COR-L47 (cell line): ENCODE results near the gene BIRC3.

ENCODE experiments used
- DNase-seq: peaks from one replicate; lab custom pipeline; 2025; lab: John Stamatoyannopoulos, UW

The BIRC3 gene

DNA sequence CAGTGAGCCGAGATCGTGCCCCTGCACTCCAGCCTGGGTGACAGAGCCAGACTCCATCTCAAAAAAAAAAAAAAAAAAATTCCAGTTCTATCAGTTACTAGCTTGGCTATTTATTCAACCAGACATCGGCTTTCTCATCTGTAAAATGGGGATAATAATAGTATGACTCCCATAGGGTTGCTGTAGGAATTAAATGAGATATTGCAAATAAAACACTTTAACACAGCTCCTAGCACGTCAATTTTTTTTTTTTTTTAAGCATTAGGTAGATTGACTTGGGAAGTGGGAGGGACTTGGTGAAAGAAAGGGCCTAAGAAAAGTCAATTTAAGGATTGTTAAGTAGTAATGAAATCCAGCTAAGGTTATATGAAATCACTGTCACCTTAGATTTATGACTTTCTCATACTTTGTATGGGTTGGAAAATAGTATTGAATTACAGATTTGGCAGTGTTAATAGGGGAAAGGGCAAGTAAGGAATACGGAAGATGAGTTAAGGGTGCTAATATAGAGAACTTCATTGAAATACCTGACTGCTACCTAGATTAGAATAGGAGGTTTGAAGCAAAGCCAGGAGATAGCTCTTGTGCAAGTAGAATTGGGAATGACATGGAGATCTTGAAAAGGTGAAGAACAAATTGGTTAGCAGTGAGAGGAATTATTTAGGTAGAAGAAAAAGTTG lies 58.6 kb downstream of the BIRC3 start:
- DNase-seq: no peak

DNA sequence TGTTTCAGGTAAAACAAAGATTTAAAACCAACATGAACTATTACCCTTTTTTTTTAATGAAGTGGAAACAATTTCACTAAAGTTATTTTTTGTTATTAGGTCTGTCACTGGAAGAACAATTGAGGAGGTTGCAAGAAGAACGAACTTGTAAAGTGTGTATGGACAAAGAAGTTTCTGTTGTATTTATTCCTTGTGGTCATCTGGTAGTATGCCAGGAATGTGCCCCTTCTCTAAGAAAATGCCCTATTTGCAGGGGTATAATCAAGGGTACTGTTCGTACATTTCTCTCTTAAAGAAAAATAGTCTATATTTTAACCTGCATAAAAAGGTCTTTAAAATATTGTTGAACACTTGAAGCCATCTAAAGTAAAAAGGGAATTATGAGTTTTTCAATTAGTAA lies 60.6 kb downstream of the BIRC3 start:
- DNase-seq: no peak

DNA sequence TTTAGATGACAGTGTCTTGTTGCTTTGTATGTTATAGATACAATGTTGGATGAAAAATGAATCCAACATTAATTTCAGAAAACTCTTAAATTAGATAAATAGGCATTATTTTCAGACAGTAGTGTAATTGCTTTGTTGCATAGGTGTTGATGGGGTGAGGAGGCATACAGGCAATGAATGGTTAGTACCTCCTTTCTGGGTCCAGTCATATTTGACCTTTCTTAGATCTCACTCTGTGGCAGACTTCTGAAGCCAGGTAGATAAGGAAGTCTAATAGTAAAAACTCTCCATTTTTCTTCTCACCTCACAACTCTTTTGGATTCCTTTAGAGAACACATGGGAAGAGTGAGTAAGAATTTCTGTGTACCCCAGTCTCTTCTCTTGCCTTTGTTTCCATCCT lies 61.5 kb downstream of the BIRC3 start:
- no peak for DNase-seq

DNA sequence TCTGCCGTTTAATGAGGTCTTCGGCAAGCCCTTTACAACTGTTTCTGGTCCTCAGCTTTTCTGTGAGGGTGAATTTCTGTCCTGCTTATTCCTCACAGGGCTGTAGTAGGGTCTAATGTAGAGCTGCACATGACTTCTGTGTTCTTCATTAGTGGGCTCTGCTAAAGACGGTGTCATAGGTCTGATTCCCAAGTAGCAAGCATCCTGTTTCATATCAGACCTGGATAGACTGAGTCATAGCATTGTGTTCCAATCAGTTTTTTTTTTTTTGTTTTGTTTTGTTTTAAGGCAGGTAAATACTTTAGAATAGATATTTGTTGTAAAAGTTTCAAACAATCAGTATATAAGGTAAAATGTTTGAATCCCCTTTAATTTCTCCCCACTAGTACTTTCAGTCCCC lies 65.1 kb downstream of the BIRC3 start:
- DNase-seq: no peak

DNA sequence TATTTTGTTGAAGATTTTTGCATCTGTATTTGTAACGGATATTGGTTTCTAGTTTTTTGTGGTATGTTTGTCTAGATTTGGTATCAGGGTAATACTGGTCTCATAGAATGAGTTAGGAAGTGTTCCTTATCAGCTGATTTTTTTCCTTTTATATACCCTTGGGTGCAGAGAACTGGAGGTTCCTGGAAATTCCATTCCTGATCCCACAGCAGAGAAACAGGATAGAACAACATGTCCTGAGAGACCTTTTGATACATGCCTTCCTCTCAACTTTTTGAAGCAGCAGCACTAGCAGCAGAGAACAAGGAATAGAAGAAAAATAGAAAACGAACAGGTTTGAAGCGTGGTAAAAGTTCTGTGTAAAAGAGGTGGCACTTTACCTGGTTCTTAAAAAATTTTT lies 66.6 kb downstream of the BIRC3 start:
- DNase-seq: no peak

DNA sequence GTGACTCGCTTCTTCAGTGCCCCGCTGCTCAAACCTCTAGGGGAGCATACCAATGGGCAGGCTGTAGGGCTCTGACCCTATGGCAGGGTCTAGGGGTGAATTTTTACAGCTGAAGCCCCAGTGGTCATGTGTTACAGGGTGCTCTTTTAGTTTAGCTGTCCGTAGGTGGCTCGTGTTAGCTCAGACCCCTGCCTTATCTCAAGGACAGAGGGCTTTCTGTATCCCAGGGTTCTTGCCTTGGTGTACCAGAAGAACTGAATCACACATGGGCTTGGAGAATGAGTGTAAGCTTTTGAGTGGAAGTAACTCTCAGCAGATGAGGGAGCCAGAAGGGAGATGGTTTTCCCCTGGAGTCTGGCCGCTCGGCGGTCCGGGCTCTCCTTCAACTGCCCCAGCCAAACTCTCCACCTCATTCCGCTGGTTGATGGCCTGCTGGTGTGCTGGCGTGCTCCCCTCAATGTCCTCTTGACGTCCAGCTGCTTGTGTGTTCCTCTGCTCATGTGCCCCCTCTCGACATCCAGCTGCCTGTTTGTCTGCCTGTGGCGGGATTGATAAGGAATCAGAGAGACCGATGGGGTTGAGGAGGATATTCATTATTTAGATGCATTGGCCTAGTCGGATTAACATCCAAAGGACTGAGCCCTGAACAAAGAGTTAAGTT lies 67.3 kb downstream of the BIRC3 start:
- DNase-seq: no peak

DNA sequence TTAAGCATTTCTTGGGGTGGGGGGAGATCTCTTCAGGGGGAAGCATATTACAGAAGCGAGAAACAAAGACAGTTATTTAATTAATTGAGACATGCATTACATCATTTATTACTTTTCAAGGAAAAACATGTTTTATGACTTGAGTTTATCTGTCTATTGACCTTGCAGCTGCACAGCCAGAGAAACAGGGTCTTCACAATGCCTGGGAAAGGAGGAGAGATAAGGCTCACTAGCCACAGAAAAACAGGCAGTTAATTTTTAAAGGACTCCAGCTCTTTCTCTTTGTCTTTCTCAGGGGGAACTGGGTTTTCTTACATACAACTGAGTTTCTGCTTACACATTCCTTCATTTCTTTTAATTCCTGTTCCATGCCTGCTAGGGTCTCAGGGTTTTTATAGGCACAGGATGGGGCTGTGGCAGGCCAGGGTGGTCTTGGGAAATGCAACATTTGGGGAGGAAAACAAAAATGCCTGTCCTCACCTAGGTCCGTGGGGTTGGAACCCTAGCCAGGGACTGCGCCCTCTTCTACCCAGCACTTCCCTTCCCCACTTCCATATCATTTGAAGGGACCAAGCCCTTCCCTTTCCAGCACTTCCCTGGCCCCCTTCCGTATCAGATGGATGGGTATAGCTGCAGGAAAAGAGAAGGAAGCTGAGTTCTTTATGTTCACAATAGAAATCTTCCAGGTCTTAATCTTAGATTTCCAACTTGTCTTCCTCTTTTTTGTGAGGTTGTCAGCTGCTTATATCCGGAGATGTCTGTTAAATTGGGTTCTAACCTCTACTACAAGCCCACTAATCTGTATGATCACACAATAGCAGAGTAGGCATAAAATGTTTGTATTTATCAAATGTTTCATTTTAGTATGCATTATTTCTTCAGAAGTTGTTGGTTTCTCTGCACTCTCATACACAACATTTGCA lies 68.1 kb downstream of the BIRC3 start:
- DNase-seq: no peak

DNA sequence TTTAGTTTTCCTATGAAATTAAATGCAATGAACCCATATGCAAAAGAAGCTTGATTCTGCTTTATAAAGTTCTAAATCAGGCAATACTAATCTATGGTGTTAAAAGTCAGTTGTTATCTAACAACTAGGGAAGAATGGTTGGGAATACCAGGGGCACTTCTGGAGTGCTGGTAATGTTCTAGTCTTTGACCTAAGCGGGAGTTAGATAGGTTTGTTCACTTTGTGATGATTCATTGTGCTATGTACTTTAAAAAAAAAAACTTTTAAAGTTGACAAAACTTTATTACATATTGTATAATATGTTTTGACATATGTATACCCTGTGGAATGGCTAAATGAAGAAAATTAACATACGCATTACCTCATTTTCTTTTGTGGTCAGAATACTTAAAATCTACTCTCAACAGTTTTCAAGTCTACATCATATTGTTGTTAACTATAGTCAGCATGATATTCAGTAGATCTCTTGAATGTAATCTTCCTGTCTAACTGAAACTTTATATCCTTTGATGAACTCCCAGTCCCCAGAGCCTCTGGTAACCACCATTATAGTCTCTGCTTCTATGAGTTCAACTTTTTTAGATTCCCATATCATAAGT lies 69.0 kb downstream of the BIRC3 start:
- no peak for DNase-seq

DNA sequence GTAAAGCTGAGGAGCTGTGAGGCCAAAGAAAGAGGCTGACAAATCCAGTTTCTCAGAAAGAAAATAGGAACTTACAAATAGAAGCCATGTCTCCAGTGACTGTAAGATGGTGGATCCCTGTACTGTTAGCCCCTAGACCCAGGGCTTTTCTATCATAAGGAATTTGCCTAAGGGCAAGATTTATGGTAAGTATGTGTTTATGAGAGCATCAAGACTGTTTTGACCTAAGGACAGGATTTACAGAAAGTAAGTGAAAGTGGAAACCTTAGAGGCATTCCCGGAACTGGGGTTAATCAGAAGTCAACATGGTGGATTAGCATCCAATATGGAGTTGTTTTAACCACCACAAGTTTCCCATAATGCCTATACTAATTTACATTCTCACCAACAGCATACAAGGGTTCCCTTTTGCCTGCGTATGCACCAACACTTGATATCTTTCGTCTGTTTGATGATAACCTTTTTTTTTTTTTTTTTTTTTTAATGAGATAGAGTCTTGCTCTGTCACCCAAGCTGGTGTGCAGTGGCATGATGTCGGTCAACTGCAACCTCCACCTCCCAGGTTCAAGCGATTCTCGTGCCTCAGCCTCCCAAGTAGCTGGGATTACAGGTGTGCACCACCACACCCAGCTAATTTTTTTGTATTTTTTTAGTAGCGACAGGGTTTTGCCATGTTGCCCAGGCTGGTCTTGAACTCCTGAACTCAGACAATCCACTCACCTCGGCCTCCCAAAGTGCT lies 69.9 kb downstream of the BIRC3 start:
- no peak for DNase-seq
